HepG2 (cell line): ENCODE data around the gene HIVEP2.

Experiments
- FOXP1 ChIP-seq, 2 experiments: fragments of 450-650 bp in 1 of 2; IDR thresholded peaks; 2 replicates each; pipeline ENCODE4 v1.6.1; 2017 to 2018; ENCODE audit warnings: antibody characterized with exemption in 1 of 2
- KDM2A ChIP-seq: sonication (generic); formaldehyde crosslinking; IDR thresholded peaks from 2 replicates; pipeline ENCODE4 v1.4.0; 2020; ENCODE audit warnings: low read depth, missing genetic modification reagents, borderline replicate concordance
- NFYB ChIP-seq: sonication (generic); formaldehyde crosslinking; IDR thresholded peaks from 2 replicates; pipeline ENCODE4 v1.4.0; 2020; ENCODE audit warnings: missing genetic modification reagents
- PCBP2 ChIP-seq: fragments of 200-400 bp; formaldehyde crosslinking; optimal IDR thresholded peaks from 2 replicates; pipeline ENCODE3; 2018; ENCODE audit warnings: low read length, low read depth; ENCODE audit not compliant: poor library complexity, severe bottlenecking
- SMAD1 ChIP-seq: sonication (generic); formaldehyde crosslinking; IDR thresholded peaks from 2 replicates; pipeline ENCODE4 v1.4.0; 2020; ENCODE audit warnings: missing genetic modification reagents, low read depth, mild to moderate bottlenecking, borderline replicate concordance
- TARDBP ChIP-seq: sonication (generic); formaldehyde crosslinking; IDR thresholded peaks from 2 replicates; pipeline ENCODE4 v1.8.0; 2022; ENCODE audit warnings: mild to moderate bottlenecking, missing genetic modification reagents
- ZNF510 ChIP-seq: sonication (generic); formaldehyde crosslinking; IDR thresholded peaks from 2 replicates; pipeline ENCODE4 v1.4.0; 2020; ENCODE audit warnings: low read depth, mild to moderate bottlenecking, missing genetic modification reagents
- ZNF7 ChIP-seq: IDR thresholded peaks from 2 replicates; pipeline ENCODE4 v1.6.1; 2016; ENCODE audit warnings: missing biosample characterization, missing genetic modification reagents
- ZNF747 ChIP-seq: sonication (generic); formaldehyde crosslinking; IDR thresholded peaks from 2 replicates; pipeline ENCODE4 v1.8.1; 2023; ENCODE audit warnings: missing genetic modification reagents, mild to moderate bottlenecking, borderline replicate concordance
- ZNF776 ChIP-seq: sonication (generic); formaldehyde crosslinking; IDR thresholded peaks from 2 replicates; pipeline ENCODE4 v1.4.0; 2020; ENCODE audit warnings: mild to moderate bottlenecking, missing genetic modification reagents
- TF ChIP-seq, protein P1 (sequence below): sonication (generic); formaldehyde crosslinking; IDR thresholded peaks from 2 replicates; pipeline ENCODE4 v1.4.0; 2020; ENCODE audit warnings: missing genetic modification reagents, borderline replicate concordance
- TF ChIP-seq, protein P2 (sequence below): sonication (generic); formaldehyde crosslinking; IDR thresholded peaks from 2 replicates; pipeline ENCODE4 v1.5.0; 2020; ENCODE audit warnings: mild to moderate bottlenecking, missing genetic modification reagents, moderate library complexity
- TF ChIP-seq, protein P3 (sequence below): sonication (generic); formaldehyde crosslinking; IDR thresholded peaks from 2 replicates; pipeline ENCODE4 v1.4.0; 2020; ENCODE audit warnings: missing genetic modification reagents, mild to moderate bottlenecking, borderline replicate concordance
- TF ChIP-seq, protein P4 (sequence below): sonication (generic); formaldehyde crosslinking; IDR thresholded peaks from 2 replicates; pipeline ENCODE4 v1.9.0; 2021; ENCODE audit warnings: missing genetic modification reagents, mild to moderate bottlenecking, borderline replicate concordance

DNA sequence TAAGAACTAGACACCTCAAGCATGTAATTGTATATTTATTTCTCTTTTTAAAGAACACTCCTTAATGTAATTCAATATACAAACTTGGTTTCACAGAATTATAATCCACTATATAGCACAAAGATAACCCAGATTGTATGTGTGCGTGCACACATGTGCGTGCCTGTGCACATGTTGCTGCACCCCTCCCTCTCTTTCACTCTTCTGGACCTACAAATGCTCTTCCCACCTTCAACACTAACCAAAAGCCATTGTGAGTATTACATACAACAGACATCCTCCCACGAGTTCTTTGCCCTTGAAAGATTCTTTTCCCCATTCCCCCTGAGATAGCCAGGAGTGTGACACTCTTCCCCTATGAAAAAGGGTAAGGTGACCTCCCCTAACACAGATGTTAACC is 193.5 kb downstream of the HIVEP2 start:
- TF ChIP-seq, protein P1, sequence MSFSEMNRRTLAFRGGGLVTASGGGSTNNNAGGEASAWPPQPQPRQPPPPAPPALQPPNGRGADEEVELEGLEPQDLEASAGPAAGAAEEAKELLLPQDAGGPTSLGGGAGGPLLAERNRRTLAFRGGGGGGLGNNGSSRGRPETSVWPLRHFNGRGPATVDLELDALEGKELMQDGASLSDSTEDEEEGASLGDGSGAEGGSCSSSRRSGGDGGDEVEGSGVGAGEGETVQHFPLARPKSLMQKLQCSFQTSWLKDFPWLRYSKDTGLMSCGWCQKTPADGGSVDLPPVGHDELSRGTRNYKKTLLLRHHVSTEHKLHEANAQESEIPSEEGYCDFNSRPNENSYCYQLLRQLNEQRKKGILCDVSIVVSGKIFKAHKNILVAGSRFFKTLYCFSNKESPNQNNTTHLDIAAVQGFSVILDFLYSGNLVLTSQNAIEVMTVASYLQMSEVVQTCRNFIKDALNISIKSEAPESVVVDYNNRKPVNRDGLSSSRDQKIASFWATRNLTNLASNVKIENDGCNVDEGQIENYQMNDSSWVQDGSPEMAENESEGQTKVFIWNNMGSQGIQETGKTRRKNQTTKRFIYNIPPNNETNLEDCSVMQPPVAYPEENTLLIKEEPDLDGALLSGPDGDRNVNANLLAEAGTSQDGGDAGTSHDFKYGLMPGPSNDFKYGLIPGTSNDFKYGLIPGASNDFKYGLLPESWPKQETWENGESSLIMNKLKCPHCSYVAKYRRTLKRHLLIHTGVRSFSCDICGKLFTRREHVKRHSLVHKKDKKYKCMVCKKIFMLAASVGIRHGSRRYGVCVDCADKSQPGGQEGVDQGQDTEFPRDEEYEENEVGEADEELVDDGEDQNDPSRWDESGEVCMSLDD (CRISPR knock-in tag) = no peak
- TF ChIP-seq, protein P2, sequence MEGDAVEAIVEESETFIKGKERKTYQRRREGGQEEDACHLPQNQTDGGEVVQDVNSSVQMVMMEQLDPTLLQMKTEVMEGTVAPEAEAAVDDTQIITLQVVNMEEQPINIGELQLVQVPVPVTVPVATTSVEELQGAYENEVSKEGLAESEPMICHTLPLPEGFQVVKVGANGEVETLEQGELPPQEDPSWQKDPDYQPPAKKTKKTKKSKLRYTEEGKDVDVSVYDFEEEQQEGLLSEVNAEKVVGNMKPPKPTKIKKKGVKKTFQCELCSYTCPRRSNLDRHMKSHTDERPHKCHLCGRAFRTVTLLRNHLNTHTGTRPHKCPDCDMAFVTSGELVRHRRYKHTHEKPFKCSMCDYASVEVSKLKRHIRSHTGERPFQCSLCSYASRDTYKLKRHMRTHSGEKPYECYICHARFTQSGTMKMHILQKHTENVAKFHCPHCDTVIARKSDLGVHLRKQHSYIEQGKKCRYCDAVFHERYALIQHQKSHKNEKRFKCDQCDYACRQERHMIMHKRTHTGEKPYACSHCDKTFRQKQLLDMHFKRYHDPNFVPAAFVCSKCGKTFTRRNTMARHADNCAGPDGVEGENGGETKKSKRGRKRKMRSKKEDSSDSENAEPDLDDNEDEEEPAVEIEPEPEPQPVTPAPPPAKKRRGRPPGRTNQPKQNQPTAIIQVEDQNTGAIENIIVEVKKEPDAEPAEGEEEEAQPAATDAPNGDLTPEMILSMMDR (CRISPR knock-in tag) = no peak
- no peak for TF ChIP-seq ZNF510
- no peak for TF ChIP-seq ZNF7
- TF ChIP-seq TARDBP (CRISPR knock-in tag) = no peak
- TF ChIP-seq, protein P3, sequence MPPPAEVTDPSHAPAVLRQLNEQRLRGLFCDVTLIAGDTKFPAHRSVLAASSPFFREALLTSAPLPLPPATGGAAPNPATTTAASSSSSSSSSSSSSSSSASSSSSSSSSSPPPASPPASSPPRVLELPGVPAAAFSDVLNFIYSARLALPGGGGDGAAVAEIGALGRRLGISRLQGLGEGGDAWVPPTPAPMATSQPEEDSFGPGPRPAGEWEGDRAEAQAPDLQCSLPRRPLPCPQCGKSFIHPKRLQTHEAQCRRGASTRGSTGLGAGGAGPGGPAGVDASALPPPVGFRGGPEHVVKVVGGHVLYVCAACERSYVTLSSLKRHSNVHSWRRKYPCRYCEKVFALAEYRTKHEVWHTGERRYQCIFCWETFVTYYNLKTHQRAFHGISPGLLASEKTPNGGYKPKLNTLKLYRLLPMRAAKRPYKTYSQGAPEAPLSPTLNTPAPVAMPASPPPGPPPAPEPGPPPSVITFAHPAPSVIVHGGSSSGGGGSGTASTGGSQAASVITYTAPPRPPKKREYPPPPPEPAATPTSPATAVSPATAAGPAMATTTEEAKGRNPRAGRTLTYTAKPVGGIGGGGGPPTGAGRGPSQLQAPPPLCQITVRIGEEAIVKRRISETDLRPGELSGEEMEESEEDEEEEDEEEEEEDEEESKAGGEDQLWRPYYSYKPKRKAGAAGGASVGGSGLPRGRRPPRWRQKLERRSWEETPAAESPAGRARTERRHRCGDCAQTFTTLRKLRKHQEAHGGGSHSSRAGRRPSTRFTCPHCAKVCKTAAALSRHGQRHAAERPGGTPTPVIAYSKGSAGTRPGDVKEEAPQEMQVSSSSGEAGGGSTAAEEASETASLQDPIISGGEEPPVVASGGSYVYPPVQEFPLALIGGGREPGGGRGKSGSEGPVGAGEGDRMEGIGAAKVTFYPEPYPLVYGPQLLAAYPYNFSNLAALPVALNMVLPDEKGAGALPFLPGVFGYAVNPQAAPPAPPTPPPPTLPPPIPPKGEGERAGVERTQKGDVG = no peak
- no peak for TF ChIP-seq PCBP2
- no peak for TF ChIP-seq FOXP1 (IDR thresholded peaks at IDR 0.05)
- no peak for TF ChIP-seq FOXP1 (CRISPR knock-in tag; IDR thresholded peaks at IDR 0.05)
- TF ChIP-seq ZNF776 (CRISPR knock-in tag) = no peak
- TF ChIP-seq SMAD1 (CRISPR knock-in tag) = no peak
- no peak for TF ChIP-seq ZNF747 (CRISPR knock-in tag)
- TF ChIP-seq NFYB (CRISPR knock-in tag) = no peak
- TF ChIP-seq, protein P4, sequence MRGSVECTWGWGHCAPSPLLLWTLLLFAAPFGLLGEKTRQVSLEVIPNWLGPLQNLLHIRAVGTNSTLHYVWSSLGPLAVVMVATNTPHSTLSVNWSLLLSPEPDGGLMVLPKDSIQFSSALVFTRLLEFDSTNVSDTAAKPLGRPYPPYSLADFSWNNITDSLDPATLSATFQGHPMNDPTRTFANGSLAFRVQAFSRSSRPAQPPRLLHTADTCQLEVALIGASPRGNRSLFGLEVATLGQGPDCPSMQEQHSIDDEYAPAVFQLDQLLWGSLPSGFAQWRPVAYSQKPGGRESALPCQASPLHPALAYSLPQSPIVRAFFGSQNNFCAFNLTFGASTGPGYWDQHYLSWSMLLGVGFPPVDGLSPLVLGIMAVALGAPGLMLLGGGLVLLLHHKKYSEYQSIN = no peak
- TF ChIP-seq KDM2A (CRISPR knock-in tag) = no peak
